HCT116 (cell line): ENCODE measurements around the gene RAMP3.

Experiments used
- EGR1 ChIP-seq: IDR thresholded peaks from 2 replicates; pipeline ENCODE4 v1.6.1; 2012; ENCODE audit warnings: low read depth
- JUND ChIP-seq: IDR thresholded peaks from 2 replicates; pipeline ENCODE4 v1.6.1; 2012
- TF ChIP-seq, protein P1 (sequence below): IDR thresholded peaks from 2 replicates; pipeline ENCODE4 v1.6.1; 2012

- TF ChIP-seq EGR1 (no peak), JUND (no peak)
- TF ChIP-seq, protein P1, sequence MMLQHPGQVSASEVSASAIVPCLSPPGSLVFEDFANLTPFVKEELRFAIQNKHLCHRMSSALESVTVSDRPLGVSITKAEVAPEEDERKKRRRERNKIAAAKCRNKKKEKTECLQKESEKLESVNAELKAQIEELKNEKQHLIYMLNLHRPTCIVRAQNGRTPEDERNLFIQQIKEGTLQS: no peak
Observed at GRCh38 chr7:45157286-45157652, 322 bp upstream of the RAMP3 start.
